ENCODE results near the gene DPF3.

DNA sequence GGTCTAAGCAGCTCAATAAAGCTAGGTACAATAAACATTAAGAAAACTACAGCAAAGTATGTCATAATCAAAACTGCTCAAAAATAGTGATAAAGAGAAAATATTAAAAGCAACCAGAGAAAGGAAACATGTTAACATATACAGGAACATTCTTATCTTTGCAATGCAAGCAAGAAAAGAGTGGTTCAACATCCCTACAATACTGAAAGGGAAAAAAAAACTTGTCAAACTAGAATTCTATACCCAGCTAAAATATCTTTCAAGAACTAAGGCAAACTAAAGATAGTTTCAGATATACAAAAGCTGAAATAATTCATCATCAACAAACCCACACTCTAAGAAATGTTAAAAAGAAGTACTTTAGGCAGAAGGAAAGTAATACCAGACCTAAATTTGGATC lies 134.2 kb downstream of the DPF3 start:
- TF ChIP-seq, protein P1, sequence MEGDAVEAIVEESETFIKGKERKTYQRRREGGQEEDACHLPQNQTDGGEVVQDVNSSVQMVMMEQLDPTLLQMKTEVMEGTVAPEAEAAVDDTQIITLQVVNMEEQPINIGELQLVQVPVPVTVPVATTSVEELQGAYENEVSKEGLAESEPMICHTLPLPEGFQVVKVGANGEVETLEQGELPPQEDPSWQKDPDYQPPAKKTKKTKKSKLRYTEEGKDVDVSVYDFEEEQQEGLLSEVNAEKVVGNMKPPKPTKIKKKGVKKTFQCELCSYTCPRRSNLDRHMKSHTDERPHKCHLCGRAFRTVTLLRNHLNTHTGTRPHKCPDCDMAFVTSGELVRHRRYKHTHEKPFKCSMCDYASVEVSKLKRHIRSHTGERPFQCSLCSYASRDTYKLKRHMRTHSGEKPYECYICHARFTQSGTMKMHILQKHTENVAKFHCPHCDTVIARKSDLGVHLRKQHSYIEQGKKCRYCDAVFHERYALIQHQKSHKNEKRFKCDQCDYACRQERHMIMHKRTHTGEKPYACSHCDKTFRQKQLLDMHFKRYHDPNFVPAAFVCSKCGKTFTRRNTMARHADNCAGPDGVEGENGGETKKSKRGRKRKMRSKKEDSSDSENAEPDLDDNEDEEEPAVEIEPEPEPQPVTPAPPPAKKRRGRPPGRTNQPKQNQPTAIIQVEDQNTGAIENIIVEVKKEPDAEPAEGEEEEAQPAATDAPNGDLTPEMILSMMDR (IDR thresholded peaks at IDR 0.05), result no peak
- no peak for TF ChIP-seq POLR2A (IDR thresholded peaks at IDR 0.05)

Measured in esophagus squamous epithelium (tissue), 4 donors.